HG02981 (cell line): ENCODE measurements around the gene TSPAN15.
"Not testable (repeated sequence)": the region's sequence is repeated elsewhere in the genome, so short reads cannot be mapped to it uniquely, and the experiment has no call there.

Source experiments
- ATAC-seq: cut with Tn5 transposase; IDR thresholded peaks from one replicate; pipeline ENCODE4 v1.9.1; 2021; ENCODE audit warnings: mild to moderate bottlenecking, moderate library complexity; ENCODE audit not compliant: unreplicated experiment

Gene TSPAN15

GRCh38 chr10:69483963-69484362, 32.7 kb downstream of the TSPAN15 start:
- no peak for ATAC-seq

- no peak for ATAC-seq
Observed at GRCh38 chr10:69484736-69485135, 33.5 kb downstream of the TSPAN15 start.

GRCh38 chr10:69486922-69487730, 35.9 kb downstream of the TSPAN15 start:
- ATAC-seq, result no peak

DNA sequence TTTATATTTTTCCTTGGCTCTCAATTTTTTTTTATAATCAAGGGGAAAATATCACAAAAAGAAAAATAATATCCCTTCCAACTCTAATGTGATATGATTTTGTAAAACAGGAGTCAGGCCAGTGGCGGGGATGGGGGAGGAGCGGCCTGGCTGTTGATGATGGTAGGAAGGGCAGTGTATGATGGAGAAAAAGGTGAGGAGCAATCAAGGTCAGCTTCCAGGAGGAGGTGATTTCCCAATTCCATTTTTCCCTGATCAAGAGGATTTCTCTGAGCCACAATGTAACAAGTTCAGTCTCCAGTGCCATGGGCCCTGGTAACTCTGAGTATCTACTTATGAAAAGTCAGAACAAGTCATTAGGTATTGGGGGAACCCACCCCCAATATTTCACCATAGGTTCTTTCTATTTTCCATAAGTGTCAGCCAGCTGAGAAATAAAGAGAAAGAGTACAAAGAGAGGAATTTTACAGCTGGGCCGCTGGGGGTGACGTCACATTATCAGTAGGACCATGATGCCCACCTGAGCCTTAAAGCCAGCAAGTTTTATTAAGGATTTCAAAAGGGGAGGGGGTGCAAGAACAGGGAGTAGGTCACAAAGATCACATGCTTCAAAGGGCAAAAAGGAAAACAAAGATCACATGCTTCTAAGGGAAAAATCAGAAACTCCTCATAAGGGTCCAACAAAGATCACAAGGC, 37.0 kb downstream of the TSPAN15 start:
- not testable (repeated sequence) for ATAC-seq

DNA sequence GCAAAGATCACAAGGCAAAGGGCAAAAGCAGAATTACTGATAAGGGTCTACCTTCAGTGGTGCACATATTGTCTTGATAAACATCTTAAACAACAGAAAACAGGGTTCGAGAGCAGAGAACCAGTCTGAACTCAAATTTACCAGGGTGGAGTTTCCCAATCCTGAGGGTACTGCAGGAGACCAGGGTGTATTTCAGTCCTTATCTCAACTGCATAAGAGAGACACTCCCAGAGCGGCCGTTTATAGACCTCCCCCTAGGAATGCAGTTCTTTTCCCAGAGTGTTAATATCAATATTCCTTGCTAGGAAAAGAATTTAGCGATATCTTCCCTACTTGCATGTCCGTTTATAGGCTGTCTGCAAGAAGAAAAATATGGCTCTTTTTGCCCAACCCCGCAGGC, 37.6 kb downstream of the TSPAN15 start:
- not testable (repeated sequence) for ATAC-seq

DNA sequence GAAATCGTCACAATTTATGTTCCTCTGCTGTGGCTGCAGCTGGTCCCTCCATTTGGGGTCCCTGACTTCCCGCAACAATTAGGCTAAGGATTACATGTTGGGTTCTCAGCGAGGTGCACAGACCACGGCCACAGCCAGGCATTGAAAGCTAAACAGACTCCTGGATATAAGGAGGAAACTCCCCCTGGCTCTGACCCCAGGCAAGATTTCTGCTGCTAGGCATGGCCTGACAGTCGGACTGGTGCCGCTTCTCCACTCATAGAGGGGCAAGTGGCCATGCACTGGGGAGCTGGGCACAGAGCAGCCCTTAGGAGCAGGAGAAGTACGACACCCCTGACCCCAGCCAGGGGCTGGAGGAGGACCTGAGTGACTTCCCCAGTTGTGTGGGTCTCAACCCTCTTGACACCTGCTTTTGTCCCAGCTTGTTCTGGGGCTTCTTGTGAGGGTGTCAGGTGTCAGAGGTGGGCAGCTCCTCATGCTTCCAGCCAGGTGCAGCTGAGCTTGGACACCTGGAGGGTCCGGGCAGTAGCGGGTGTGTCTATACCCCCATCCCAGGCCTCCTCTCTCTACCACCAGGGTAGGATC, 38.3 kb downstream of the TSPAN15 start:
- ATAC-seq, result no peak

GRCh38 chr10:69490876-69491275, 39.6 kb downstream of the TSPAN15 start:
- no peak for ATAC-seq

DNA sequence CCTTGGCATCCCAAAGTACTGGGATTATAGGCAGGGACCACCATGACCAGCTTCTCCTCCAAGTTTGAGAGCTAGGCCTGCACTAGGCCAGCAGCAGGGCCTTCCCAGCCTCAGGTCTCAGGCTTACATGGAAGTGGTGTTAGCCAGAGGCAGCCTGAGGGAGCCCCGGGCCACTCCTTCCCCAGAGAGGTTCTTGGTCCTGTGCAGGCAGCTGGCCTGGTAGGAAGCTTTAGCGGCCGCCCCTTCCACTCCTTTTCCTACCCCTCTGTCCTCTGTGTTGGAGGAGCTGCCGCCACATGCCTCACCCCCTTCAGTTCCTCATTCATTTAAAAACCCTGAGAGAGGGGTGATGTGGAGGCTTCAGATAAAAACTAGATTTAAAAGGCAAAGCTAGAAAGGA, 40.3 kb downstream of the TSPAN15 start:
- ATAC-seq, result no peak

- ATAC-seq, result no peak
Observed at GRCh38 chr10:69492091-69492745, 41.0 kb downstream of the TSPAN15 start.

DNA sequence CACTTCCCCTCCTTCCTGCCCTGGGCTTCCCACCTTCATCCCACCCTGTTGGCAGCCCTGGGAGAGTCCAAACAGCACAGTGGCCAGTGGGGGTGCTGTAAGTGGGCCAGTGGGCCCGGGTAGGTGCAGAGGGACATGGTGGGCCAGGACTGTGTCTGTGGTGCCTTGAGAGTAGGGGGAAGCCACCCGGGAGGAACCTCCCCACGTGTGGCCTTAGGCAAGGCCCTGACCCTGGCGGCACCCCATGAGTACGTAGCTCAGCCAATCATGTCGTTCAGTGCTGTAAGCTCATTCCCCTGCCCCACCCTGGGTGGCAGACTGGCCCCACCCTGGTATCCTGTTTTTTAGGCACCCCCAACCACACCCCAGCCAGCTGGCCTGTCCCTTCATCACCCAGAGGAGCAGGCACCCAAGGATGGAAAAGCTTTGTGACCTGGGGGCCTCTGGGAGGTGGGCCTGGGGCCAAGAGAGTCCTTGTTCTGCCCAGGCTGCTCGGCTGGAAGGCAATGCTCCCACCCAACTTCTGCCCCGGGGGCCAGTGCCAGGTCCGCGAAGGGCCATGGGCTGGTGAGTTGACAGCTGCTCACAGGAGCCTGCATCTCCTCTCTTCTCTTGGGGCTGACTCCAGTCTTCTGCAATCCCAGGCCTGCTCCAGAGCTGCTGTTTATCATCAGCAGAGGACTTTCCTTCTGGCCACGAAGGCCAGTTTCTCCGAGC, 41.6 kb downstream of the TSPAN15 start:
- no peak for ATAC-seq

DNA sequence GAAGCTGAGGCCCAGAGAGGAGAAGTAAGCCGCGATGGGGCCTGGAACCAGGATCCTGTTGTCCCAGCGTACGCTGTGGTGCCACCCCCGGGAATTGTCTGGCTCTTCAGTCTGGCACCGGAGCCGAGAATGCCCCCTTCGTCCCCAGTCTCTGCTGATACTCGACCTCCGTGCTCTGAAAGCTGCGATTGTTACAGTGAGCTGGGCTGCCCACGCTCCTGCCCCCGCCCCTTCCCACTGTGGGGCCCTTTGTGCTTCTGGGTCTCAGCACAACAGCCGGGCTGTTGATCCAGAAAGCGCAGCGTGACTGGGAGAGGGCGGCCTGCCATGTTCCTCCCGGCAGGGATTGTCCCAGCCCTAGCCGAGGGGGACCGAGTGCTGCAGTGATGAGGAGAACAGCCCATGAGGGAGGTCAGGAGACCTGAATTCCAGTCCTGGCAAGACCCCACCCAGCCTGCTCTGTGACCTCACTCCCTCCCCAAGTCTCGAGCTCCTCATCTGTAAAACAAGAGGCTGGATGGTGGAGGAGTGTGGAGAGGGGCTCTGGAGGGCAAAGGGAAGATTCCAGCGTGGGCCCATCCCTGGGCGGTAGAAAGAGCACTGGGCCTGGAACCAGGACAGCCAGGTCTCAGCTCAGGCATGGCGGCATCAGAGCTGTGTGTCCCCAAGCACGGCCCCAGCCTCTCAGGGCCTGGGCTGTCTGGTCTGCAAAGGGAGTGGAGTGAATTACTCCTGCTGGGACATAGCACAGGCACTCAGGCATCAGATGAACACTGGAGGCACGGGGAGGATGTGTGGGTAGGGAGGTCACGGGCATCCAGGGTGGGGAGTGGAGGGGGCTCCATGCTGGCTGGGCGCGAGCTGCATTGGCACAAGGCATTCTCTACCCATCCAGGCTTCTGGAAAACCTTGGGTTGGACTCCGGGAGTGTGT, 43.6 kb downstream of the TSPAN15 start:
- no peak for ATAC-seq

DNA sequence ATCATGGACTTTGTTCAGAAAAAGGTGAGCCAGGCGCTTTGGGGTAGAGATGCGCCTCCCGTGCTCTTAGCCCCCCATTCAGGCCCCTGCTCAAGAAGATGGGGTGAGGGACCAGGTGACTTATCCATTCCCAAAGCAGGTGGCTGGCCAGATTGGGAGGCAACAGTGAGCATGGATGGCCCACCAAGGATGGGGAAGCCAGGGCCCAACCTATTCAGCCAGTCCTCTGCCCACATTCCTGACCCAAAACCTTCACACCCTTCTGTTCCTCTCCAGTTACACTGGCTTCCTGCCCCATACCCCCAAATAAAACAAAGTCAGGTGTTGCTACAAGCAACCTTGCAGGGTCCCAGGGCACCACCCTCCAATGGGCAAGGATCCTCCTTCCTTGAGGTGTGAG, 44.4 kb downstream of the TSPAN15 start:
- no peak for ATAC-seq

DNA sequence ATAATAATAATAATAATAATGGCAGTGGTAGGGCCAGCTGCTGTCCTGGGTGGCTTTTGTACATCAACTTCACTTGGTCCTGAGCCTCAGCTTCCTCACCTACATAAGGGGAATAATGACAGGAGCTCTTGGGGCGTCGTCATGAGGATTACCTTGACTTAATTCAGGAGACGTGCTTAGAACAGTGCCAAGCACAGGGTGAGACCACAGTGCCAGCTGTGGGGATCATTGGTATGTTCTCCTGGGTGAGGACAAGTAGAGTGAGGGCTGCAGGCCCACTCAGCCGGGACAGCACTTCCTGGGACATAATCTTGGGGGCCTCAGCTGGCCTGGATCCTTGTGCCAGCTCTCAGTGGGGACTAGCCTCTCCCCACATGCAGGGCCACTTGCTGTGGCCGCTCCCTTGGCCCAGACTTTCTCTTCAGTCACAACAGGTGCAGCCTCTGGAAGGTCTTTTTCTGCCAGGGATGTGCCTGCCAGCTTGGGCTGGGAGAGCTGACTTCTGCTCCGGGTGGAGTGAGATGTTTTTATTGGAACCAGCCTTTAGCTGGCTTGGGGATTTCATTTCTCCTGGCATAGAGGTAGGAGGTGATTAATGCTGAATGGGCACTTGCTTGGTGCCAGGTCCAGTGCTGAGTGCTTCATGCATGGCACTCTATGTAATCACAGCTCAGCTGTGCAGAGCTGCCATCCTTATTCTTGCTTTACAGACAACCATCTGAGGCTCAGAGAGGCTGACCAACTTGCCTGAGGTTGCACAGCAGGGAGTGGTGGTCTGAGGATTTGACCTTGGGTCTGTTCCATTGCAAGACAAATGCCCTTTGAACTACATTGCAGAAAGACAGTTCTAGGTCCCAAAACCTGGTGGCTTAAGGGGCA, 45.3 kb downstream of the TSPAN15 start:
- no peak for ATAC-seq

DNA sequence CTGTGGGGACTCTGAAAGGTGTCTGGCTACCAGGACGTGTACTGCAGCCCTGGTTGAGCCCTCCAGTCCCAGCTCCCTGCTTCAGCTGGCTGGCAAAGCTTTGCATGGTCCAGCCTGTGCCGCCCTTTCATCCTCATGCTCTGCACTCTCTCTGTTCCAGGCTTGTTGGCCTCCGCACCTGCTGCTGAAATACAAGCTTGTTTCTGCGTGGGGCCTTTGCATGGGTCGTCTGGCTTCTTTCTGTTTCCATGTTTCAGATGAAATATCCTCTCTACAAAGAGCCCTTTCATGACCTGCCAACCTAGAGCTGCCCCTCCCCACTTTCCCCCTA, 45.9 kb downstream of the TSPAN15 start:
- ATAC-seq, result no peak

DNA sequence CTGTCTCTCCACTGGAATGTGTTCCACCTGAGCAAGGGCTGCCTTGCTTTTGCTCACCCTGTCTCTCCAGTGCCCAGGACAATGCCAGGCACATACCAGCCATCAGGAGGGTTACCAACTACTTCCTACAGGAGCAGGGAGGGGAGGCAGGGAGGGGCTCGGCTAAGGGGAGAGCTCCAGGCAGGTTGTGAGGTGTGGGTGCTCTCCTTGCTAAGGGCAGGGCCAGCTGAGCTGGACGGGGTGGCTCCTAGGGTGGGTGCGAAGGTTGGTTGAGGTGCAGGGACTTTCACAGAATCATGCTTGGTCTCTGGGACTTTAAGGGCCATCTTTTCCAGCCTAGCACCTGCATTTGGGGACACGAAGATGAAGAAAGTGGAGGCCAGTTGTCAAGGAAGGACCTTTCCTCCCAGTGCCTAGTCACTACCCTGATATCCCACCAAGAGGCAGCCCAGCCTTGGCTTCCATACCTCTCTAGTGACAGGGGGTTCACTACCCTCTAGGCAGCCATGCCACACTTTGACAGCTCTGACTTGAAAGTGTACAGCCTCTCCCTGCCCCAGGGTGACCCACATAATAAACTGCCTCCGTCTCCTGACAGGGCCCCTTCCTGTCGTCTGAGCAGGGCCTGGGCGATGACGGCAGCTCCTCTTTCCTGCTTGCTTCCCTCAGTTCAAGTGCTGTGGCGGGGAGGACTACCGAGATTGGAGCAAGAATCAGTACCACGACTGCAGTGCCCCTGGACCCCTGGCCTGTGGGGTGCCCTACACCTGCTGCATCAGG, 46.5 kb downstream of the TSPAN15 start:
- ATAC-seq, result no peak

DNA sequence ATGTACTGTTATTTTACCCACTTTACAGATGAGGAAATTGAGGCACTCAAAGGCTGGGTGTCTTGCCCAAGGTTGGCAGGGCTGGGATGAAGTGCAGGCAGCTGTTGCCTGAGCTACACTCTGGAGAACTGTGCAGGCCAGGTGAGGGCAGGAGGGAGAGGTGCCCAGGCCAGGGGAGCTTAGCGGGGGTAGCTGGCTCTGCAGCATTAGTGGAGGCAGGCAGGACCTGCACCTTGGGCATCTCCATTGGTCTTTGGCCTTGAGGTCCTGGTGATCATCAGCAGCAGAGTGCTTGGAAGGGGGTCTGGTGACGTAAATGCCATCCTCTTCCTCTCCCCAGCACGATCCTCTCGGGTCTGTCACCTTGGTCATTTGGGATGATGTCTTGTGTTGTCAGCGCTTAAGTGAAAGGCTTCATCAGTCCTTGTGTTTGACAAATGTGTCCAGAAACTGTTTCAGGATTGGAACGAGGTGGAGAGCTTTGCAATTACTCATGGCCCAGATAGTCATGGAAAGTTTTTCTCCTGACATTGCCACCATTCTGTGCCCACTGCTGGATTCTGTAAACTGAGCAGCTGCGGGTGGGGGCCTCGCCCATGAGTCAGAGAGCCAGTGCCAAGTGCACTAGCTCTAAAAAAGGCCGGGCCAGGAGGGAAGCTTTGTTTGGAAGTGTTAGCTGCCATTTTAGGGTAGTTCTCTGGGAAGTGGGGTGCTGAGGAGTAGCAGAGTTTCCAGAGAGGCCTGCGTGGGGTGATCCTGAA, 47.6 kb downstream of the TSPAN15 start:
- ATAC-seq, result no peak
